HG02678 (cell line): Measurements from ENCODE around the gene ANAPC13.

Experiments
- ATAC-seq: cut with Tn5 transposase; IDR thresholded peaks from one replicate; pipeline ENCODE4 v1.9.1; 2021; ENCODE audit warnings: mild to moderate bottlenecking, moderate library complexity; ENCODE audit not compliant: unreplicated experiment

Gene ANAPC13

DNA sequence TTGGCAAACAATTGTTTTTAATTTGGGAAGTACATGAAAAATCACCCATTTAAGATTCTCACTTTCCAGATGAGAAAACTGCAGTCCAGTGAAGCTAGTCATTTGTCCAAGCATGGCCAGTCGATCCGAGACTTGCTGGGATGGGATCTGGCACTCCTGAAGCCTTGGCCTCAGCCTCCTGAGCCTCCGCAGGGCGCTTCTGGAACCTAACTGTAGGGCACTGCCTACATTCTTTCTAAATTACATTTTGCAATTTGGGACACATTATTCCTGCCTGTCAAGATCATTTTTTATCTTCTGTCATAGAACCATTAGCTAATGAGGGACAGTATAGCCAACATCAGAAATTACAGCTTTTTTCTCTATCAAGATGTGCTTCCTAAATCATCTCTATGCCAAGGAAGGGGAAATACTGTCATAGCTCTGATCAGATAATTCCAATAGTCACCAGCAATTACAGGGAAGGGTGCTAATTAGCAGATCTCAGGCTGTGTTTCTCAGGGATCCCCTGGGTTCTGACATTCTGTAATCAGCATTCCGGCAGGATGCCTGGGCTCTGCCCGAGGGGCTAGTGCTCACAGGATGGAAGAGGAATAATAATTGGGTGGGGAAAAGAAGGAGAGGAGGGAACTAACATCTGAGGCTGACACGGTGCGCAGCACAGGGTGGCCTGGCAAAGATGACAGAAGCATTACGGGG lies 28.3 kb downstream of the ANAPC13 start:
- no peak for ATAC-seq

GRCh38 chr3:134453631-134454030 lies 32.2 kb downstream of the ANAPC13 start:
- no peak for ATAC-seq

DNA sequence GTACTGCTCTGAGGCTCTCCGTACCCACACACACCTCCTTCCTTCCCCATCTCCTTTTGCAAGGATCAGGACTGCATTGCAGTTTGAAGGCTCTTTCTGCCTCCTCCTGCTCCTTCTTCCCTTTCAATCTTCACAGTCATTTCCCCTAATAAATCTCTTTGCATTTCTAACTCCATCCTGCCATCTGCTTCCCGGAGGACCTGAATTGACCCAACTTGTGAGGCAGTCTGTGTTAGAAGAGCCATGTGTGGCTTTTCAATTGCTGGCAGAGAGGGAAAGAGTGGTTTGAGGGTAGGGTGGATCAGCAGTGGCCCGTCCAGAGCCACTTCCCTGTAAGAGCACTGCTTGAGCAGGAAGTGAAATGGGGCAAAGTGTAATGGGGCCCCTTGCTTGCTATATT lies 35.8 kb downstream of the ANAPC13 start:
- ATAC-seq: no peak

GRCh38 chr3:134449277-134449676 lies 36.5 kb downstream of the ANAPC13 start:
- ATAC-seq: no peak

GRCh38 chr3:134448664-134449063 lies 37.1 kb downstream of the ANAPC13 start:
- ATAC-seq: no peak

GRCh38 chr3:134447351-134447750 lies 38.4 kb downstream of the ANAPC13 start:
- no peak for ATAC-seq

GRCh38 chr3:134446800-134447199 lies 39.0 kb downstream of the ANAPC13 start:
- no peak for ATAC-seq

GRCh38 chr3:134445636-134446035 lies 40.1 kb downstream of the ANAPC13 start:
- no peak for ATAC-seq

DNA sequence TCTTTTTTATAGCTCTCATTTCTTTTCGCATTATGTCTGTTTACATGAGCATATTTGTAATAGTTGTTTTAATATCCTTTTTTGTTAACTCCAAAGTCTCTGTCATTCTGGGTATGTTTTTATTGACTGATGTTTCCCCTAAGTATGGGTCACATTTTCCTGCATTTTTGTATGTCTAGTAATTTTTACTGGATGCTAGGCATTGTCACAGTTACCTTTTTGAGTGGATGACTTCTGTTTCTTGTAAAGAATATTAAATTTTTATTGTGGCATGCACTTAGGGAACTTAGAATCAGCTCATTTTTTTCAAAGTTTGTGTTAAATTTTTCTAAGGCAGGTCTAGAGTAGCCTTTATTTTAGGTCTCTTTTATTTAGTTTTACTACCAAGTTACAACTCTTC lies 40.7 kb downstream of the ANAPC13 start:
- no peak for ATAC-seq

GRCh38 chr3:134441821-134442220 lies 44.0 kb downstream of the ANAPC13 start:
- ATAC-seq: no peak

DNA sequence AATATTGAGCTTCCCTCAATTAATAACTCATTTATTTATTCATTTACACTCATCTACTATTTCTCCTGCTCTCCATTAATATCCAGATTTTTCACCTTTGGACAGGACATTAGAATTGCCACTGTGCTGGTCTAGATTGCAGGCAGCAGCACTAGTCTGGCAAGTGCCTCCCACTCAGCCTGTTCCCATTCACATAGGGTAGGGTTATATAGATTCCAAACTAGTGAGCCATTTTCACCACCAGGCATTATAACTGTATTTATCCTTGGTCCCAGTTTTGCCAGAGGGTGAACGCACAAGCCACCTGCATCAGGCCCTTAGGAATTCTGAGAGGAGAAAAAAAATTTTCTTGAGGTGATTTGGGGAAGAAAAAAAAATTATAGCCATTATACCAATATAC lies 44.5 kb downstream of the ANAPC13 start:
- ATAC-seq: no peak

- ATAC-seq: no peak
Measured at GRCh38 chr3:134437211-134437752, 48.5 kb downstream of the ANAPC13 start.

GRCh38 chr3:134432236-134432635 lies 53.5 kb downstream of the ANAPC13 start:
- ATAC-seq: no peak

DNA sequence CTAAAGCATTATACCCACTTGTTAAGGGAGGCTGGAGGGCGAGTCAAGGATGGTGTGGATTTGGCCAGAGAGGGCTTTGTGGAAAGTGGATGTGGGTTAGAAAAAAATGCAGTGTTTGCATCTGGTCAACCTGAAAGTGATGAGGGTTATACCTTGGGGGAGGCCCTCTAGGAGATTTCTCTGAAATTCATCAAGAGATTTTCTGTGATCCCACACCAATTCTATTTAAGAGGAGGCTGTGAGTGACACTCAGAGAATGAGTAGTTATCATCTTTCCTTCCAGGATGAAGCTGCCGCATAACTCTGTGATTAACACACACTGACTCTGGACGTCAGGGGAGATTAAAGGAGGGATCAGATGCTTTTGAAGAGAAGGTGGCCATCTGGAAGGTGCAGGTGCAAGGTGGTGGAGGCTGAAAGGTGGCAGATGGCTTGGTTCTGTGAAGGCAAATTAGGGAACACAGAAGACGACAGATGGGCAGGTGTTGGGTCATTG lies 54.8 kb downstream of the ANAPC13 start:
- ATAC-seq: peak; percentile 75

DNA sequence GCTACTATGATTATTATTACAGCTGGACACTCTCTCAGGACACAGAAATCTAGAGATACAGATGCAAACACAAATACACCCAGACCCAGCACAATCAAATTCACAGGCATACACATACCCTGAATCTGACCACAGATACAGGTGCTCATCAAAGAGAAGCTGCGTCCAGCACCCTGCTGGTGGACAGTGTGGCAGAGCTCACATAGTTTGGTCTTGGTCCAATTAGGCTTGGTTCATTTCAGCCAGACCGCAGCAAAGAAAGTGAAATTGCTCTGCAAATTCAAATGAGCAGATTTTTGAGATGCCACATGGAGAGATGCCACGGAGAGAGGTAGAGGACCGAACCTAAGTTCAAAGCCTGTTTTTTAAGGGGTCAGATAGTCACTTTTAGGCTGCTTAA lies 55.6 kb downstream of the ANAPC13 start:
- ATAC-seq: no peak

DNA sequence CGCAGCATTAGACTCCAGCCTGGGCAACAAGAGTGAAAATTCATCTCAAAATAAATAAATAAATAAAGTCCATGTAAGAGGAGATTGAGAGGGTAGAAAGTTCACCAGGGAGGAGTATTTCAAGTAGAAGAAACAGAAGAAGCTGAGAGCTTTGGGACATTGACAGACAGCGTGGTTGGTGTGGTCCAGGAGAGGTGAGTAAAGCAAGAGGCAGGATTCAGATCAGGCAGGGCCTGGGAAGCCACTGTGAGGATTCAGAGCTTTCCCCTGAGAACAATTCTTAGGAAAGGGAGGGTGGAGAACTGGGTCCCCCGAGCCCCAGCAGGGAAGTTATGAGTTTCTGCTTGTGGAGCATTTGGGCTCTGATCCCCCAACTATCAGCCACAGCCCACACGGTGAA lies 57.4 kb downstream of the ANAPC13 start:
- ATAC-seq: no peak
